Skeletal muscle satellite cell (primary cell): ENCODE data around the gene PPP3R1.

Experiments
- H3K27me3 ChIP-seq: 2 replicates; pipeline ENCODE4 v1.7.0; 2013; ENCODE audit warnings: low read length; ENCODE audit not compliant: control insufficient read depth, insufficient read depth
- H3K36me3 ChIP-seq: 2 replicates; pipeline ENCODE4 v1.7.0; 2013; ENCODE audit warnings: mild to moderate bottlenecking, control low read depth, low read length; ENCODE audit not compliant: insufficient read depth
- H3K4me1 ChIP-seq: 2 replicates; pipeline ENCODE4 v1.7.0; 2013; ENCODE audit warnings: low read length; ENCODE audit not compliant: control insufficient read depth, insufficient read depth
- H3K4me2 ChIP-seq: 2 replicates; pipeline ENCODE4 v1.7.0; 2013; ENCODE audit warnings: mild to moderate bottlenecking, low read length
- H3K4me3 ChIP-seq: 2 replicates; pipeline ENCODE4 v1.7.0; 2013; ENCODE audit warnings: low read length
- H3K9ac ChIP-seq: 2 replicates; pipeline ENCODE4 v1.7.0; 2013; ENCODE audit warnings: mild to moderate bottlenecking, low read depth, low read length, moderate library complexity
- H3K9me3 ChIP-seq: replicated peaks from 2 replicates; pipeline ENCODE4 v1.7.0; 2013; ENCODE audit warnings: mild to moderate bottlenecking, control low read depth, low read length

Gene PPP3R1

DNA sequence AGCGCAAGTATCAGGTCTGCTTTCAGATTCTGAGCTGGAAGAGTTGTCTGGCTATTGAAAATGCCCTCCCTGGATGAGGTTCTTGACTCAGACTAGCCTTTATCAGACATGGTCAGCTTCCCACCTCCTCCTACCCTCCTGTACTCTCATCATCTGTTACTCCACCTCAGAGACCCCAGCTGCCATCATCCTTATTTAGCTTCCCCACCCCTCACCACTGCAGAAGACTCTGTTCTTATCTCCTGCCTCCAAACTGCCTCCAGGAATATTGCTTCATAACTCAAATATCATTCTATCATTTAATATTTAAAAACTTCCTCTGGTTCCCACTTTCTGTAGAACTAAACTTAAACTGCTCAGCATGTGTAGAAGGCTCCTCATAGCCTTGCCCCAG lies 31.1 kb upstream of the PPP3R1 start:
- H3K9ac ChIP-seq = no peak overlapping the region

GRCh38 chr2:68282811-68283418 lies 30.6 kb upstream of the PPP3R1 start:
- Histone ChIP-seq H3K27me3 (no peaks in the 10 kb centered on the region), H3K4me1 (peaks cover 10% of the 10 kb centered on the region), H3K9ac (no peak overlapping the region), H3K36me3 (no peaks in the 10 kb centered on the region), H3K4me3 (no peak overlapping the region), H3K9me3 (no peaks in the 10 kb centered on the region), H3K4me2 (no peak overlapping the region)

More for the DNA sequence above, 31.1 kb upstream of the PPP3R1 start:
- Histone ChIP-seq H3K4me3 (no peak overlapping the region), H3K4me2 (no peak overlapping the region), H3K36me3 (no peaks in the 10 kb centered on the region), H3K9me3 (no peaks in the 10 kb centered on the region), H3K4me1 (peaks cover 15% of the 10 kb centered on the region), H3K27me3 (no peaks in the 10 kb centered on the region)

DNA sequence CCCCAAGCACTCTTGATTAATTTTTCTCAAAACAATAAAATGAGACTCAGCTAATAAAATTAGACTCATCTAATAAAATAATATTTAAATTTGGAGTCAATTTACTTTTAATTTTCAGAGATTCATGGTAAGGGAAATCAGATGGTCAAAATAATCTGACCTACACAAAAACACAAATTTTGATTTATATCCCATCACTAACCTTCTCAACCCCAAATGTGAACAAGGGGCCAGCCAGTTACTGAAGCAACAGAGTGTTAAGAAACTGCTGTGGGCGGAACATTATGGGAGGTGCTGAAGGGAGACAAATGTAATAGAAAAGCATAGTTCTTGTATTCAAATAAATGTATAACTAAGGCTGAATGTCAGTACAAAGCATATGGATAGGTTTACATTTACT lies 28.5 kb upstream of the PPP3R1 start:
- H3K9ac ChIP-seq = no peak overlapping the region
- no peaks in the 10 kb centered on the region for H3K27me3 ChIP-seq
- no peaks in the 10 kb centered on the region for H3K9me3 ChIP-seq
- H3K4me3 ChIP-seq = no peak overlapping the region
- no peak overlapping the region for H3K4me2 ChIP-seq
- H3K36me3 ChIP-seq = no peaks in the 10 kb centered on the region
- peaks cover 4% of the 10 kb centered on the region for H3K4me1 ChIP-seq

DNA sequence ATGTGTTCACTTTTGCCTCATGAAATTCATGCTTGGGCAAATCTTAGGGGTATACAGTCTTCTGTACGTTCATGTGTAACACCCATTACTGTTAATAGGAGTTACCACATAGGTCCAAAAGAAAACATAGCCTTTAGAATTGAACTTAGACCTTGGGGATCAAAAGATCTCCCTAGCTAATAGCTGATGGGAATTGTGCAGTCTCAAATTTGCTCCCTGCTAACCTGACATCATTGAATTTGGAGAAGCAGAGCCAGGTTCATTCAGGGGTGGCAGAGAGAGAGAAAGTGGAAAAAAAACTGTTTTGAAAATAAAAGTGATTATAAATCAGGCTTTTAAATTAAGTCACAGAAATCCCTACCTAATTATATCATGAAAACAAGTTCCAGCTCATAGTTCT lies 28.0 kb upstream of the PPP3R1 start:
- no peak overlapping the region for H3K9ac ChIP-seq
- no peaks in the 10 kb centered on the region for H3K9me3 ChIP-seq
- no peaks in the 10 kb centered on the region for H3K27me3 ChIP-seq
- H3K4me3 ChIP-seq = no peak overlapping the region
- peaks cover 4% of the 10 kb centered on the region for H3K4me1 ChIP-seq
- no peaks in the 10 kb centered on the region for H3K36me3 ChIP-seq
- no peak overlapping the region for H3K4me2 ChIP-seq

DNA sequence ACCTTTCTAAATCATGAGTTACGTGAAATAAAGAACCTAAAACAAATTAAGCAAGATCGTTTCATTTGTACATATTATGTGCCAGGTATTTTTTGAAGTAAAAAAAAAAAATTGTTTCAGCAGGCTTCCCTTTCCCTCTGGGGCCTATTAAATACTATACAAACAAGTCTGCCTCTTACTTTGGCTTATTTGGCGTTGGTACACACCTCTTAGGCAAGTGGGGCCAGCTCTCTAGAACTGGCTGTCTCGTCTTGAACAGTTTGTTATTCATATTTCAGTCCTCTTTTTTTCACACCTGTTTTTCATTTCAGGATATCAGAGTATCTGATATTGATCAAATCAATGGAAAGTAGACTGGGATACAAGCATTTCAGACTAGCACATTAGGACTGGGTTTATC lies 27.4 kb upstream of the PPP3R1 start:
- Histone ChIP-seq H3K9ac (no peak overlapping the region), H3K9me3 (no peaks in the 10 kb centered on the region), H3K4me1 (peaks cover 2% of the 10 kb centered on the region), H3K4me2 (no peak overlapping the region), H3K4me3 (no peak overlapping the region), H3K27me3 (no peaks in the 10 kb centered on the region), H3K36me3 (no peaks in the 10 kb centered on the region)

DNA sequence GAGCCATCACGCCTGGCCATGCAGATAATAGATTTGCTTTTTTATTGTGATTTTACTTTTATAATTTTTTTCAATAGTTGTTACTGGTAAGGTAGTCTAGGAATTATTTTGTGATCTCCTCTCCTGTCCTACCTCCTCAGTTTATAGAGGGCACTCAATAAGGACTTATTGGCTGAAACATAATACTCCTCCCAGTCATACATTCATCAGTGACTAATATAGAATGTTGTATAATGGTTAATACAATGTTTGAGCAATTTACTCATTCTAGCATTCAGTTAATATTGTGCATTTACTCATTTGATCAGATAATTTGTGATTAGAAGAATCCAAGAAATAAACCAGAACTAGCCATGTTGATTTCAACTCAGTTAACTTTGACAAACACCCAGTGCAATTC lies 25.8 kb upstream of the PPP3R1 start:
- no peaks in the 10 kb centered on the region for H3K36me3 ChIP-seq
- no peak overlapping the region for H3K4me2 ChIP-seq
- no peaks in the 10 kb centered on the region for H3K9me3 ChIP-seq
- no peaks in the 10 kb centered on the region for H3K27me3 ChIP-seq
- no peaks in the 10 kb centered on the region for H3K4me1 ChIP-seq
- no peak overlapping the region for H3K9ac ChIP-seq
- no peak overlapping the region for H3K4me3 ChIP-seq

DNA sequence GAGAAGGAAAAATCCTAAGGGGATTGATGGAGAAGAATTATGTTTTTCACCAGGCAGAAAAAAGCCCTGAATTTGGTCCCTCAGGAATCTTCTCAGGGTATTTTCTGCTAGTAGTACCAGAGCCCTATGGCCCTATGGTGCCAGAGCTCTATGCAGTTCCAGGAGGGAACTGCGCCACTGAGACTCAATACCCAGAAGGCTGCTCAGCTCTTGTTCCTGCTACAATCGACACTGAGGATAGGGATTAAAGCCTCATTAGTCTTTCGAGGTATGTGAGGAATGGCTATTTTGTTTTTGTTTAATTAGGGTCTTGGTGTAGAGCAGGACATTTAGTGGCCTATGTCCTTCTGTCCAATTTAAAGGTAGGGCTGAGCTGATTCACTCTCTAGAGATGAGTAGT lies 21.7 kb upstream of the PPP3R1 start:
- Histone ChIP-seq H3K4me2 (no peak overlapping the region), H3K4me1 (no peaks in the 10 kb centered on the region), H3K9ac (no peak overlapping the region), H3K9me3 (no peaks in the 10 kb centered on the region), H3K36me3 (no peaks in the 10 kb centered on the region), H3K27me3 (no peaks in the 10 kb centered on the region), H3K4me3 (no peak overlapping the region)

GRCh38 chr2:68272246-68272994 lies 20.1 kb upstream of the PPP3R1 start:
- H3K4me3 ChIP-seq = no peak overlapping the region
- H3K36me3 ChIP-seq = no peaks in the 10 kb centered on the region
- H3K9me3 ChIP-seq = no peaks in the 10 kb centered on the region
- no peaks in the 10 kb centered on the region for H3K4me1 ChIP-seq
- no peak overlapping the region for H3K9ac ChIP-seq
- no peaks in the 10 kb centered on the region for H3K27me3 ChIP-seq
- H3K4me2 ChIP-seq = no peak overlapping the region

- H3K9me3 ChIP-seq = no peaks in the 10 kb centered on the region
- no peaks in the 10 kb centered on the region for H3K4me1 ChIP-seq
- H3K27me3 ChIP-seq = no peaks in the 10 kb centered on the region
- H3K4me2 ChIP-seq = no peak overlapping the region
- H3K36me3 ChIP-seq = no peaks in the 10 kb centered on the region
- no peak overlapping the region for H3K4me3 ChIP-seq
- H3K9ac ChIP-seq = no peak overlapping the region
Observed at GRCh38 chr2:68266655-68267054, 14.3 kb upstream of the PPP3R1 start.

DNA sequence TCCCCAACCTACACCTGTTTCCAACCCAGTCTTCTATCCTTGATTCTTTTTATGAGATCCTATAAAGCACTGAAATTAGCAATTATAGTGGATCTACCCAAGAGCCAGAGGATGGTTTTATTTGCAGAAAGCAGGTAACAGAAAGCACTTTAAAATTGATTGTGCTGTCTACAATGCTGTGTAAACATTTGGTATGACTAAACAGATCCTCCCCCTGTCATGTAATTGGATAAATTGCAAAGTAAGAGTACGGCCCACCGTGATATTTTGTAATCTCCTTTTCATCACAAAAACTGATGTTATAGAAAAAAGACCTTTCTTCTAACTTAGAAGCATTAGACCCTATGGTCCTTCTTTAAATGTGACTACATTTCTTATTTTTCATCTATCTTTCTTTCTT lies 11.3 kb upstream of the PPP3R1 start:
- no peak overlapping the region for H3K9ac ChIP-seq

DNA sequence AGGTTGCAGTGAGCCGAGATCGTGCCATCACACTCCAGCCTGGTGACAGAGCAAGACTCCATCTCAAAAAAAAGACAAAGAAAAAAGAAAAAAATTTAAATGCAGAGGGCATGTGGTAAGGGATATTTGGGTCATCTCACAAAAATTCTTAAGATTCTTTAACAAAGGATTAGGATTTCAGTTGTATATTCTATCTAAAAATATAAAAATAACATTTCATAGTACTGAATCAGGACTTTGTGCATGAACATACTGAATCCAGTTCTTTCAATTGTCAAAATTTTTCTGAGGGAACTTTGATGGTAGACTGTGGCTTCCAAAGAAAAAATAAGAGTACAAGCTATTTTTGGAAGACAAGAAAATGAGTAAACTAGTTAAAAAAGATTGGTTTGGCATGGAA lies 6.5 kb upstream of the PPP3R1 start:
- H3K9me3 ChIP-seq = no peaks in the 10 kb centered on the region
- no peak overlapping the region for H3K4me3 ChIP-seq
- peaks cover 30% of the 10 kb centered on the region for H3K4me1 ChIP-seq
- no peaks in the 10 kb centered on the region for H3K27me3 ChIP-seq
- H3K9ac ChIP-seq = no peak overlapping the region
- no peaks in the 10 kb centered on the region for H3K36me3 ChIP-seq
- peak overlapping the region; percentile 19 for H3K4me2 ChIP-seq

More for the DNA sequence above, 11.3 kb upstream of the PPP3R1 start:
- Histone ChIP-seq H3K36me3 (no peaks in the 10 kb centered on the region), H3K4me3 (no peak overlapping the region), H3K4me2 (no peak overlapping the region), H3K4me1 (peaks cover 8% of the 10 kb centered on the region), H3K27me3 (no peaks in the 10 kb centered on the region), H3K9me3 (no peaks in the 10 kb centered on the region)

GRCh38 chr2:68256093-68256450 lies 3.7 kb upstream of the PPP3R1 start:
- no peak overlapping the region for H3K4me3 ChIP-seq
- no peak overlapping the region for H3K9ac ChIP-seq
- H3K27me3 ChIP-seq = no peaks in the 10 kb centered on the region
- no peaks in the 10 kb centered on the region for H3K36me3 ChIP-seq
- no peaks in the 10 kb centered on the region for H3K9me3 ChIP-seq
- H3K4me1 ChIP-seq = peaks cover 30% of the 10 kb centered on the region
- peak overlapping the region; percentile 10 for H3K4me2 ChIP-seq
